ENCODE results near the gene MACROD2. TPM values are rescaled to one million over a fixed set of nuclear protein-coding genes. Genes with fewer than 3 reads are reported as not detected.

Gene MACROD2
- total RNA-seq, 2 donors from 2014 or later: 8.0 to 19.4 TPM

DNA sequence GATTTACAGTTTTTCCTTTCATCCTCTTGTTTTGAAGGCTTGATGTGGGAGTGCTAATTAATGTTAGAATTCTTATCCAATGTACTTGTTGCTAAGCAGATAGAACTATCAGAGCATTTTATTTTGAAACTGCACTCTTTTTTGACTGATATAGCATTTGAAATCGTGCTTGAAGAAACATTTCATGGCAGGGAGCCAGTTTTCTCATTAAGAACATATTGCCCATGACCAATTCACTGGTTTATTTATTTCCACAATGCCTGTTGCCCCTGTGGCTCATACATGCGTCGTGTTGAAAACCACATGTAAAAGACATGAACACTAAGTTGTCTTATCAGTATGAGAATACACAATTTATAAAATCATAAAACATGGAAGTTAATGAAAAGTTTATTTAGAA is 821.8 kb downstream of the MACROD2 start:
- no peak for DNase-seq (ENCODE audit: low spot score)
- TF ChIP-seq, protein P1, sequence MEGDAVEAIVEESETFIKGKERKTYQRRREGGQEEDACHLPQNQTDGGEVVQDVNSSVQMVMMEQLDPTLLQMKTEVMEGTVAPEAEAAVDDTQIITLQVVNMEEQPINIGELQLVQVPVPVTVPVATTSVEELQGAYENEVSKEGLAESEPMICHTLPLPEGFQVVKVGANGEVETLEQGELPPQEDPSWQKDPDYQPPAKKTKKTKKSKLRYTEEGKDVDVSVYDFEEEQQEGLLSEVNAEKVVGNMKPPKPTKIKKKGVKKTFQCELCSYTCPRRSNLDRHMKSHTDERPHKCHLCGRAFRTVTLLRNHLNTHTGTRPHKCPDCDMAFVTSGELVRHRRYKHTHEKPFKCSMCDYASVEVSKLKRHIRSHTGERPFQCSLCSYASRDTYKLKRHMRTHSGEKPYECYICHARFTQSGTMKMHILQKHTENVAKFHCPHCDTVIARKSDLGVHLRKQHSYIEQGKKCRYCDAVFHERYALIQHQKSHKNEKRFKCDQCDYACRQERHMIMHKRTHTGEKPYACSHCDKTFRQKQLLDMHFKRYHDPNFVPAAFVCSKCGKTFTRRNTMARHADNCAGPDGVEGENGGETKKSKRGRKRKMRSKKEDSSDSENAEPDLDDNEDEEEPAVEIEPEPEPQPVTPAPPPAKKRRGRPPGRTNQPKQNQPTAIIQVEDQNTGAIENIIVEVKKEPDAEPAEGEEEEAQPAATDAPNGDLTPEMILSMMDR (IDR thresholded peaks at IDR 0.05): no peak
- TF ChIP-seq POLR2AphosphoS5 (IDR thresholded peaks at IDR 0.05) (no peak), POLR2A (IDR thresholded peaks at IDR 0.05) (no peak)
- Histone ChIP-seq H3K27me3 (replicated peaks; ENCODE audit: insufficient read depth) (no peaks in the 10 kb centered on the region), H3K9me3 (no peaks in the 10 kb centered on the region), H3K36me3 (no peaks in the 10 kb centered on the region), H3K4me1 (replicated peaks) (no peaks in the 10 kb centered on the region), H3K27ac (no peak overlapping the region), H3K4me3 (no peak overlapping the region)
- intact Hi-C loops (cut with DNase I): no loop called here
- WGBS: 54% methylated on average over 3 of the region's 3 CpGs

DNA sequence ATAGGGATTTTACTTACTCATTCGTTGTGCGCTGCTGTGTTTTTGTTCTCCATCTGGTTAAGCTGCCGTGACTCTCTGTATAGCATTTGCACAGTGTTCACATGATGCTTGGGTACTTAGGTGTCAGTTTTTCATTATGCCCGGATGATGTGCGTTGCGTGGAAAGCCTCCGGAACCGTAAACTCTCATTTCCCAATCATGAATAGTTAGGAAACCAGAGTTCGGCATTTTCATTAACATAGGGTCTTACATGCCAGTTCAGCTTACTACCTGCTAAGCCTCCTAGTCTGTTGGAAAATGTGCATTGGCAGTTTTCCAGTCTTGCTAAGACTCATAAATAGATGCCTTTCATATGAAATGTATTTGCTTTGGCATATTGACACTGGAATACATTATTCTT is 825.5 kb downstream of the MACROD2 start:
- H3K4me3 ChIP-seq: no peak overlapping the region
- no peak overlapping the region for H3K27ac ChIP-seq
- TF ChIP-seq POLR2A (IDR thresholded peaks at IDR 0.05) (no peak), POLR2AphosphoS5 (IDR thresholded peaks at IDR 0.05) (peak; percentile 37)
- TF ChIP-seq, protein P1 (IDR thresholded peaks at IDR 0.05): no peak
- intact Hi-C loops (cut with DNase I): no loop called here
- H3K4me1 ChIP-seq (replicated peaks): no peaks in the 10 kb centered on the region
- no peaks in the 10 kb centered on the region for H3K27me3 ChIP-seq (replicated peaks; ENCODE audit: insufficient read depth)
- no peaks in the 10 kb centered on the region for H3K9me3 ChIP-seq
- 62% methylated on average over 9 of the region's 9 CpGs for WGBS
- peak; percentile 64 for DNase-seq (ENCODE audit: low spot score)
- H3K36me3 ChIP-seq: no peaks in the 10 kb centered on the region

DNA sequence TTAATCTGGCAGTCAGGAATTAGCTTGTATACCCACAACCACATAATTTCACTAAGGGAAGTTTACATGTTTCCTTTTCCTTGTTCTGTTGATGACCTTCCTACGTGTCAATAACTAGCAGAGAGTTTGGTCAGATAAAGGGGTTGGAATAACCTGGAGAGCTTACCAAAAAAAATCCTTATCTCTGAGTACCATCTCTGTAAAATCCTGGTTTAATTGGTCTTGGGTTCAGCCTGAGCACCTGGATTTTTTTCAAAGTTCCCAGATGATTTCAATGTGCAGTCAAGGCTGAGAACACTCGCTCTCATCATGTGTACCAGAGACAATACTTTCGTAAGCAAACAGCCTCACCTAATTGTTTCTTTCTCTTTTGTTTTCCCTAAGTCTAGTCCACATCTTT is 825.9 kb downstream of the MACROD2 start:
- no peaks in the 10 kb centered on the region for H3K9me3 ChIP-seq
- intact Hi-C loops (cut with DNase I): no loop called here
- no peaks in the 10 kb centered on the region for H3K4me1 ChIP-seq (replicated peaks)
- 41% methylated on average over 3 of the region's 3 CpGs for WGBS
- DNase-seq (ENCODE audit: low spot score): no peak
- TF ChIP-seq POLR2A (IDR thresholded peaks at IDR 0.05) (no peak), POLR2AphosphoS5 (IDR thresholded peaks at IDR 0.05) (no peak)
- TF ChIP-seq, protein P1 (IDR thresholded peaks at IDR 0.05): no peak
- H3K4me3 ChIP-seq: no peak overlapping the region
- H3K36me3 ChIP-seq: no peaks in the 10 kb centered on the region
- H3K27ac ChIP-seq: no peak overlapping the region
- no peaks in the 10 kb centered on the region for H3K27me3 ChIP-seq (replicated peaks; ENCODE audit: insufficient read depth)

DNA sequence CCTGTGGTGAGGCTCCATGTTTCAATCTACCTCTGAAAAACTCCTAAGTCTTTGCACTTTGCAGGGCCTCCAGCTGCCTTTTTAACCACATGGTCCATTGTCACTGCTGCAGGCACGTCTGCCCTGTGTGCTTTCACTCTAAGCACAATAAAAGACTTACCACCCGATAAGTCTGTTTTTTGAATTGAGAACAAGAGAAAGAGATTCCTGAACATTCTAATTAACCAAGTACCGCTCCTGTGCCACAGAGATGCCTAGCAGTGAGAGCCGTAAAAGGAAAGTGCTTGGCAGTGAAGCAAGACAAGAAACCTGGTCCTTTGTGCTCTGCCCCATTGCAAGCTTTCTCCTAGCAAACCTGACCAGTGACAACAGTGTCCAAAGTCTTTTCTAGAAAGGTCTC is 829.7 kb downstream of the MACROD2 start:
- DNase-seq (ENCODE audit: low spot score): no peak
- no peak for TF ChIP-seq POLR2A (IDR thresholded peaks at IDR 0.05)
- TF ChIP-seq POLR2AphosphoS5 (IDR thresholded peaks at IDR 0.05): no peak
- TF ChIP-seq, protein P1 (IDR thresholded peaks at IDR 0.05): no peak
- Histone ChIP-seq H3K27ac (no peak overlapping the region), H3K36me3 (no peaks in the 10 kb centered on the region), H3K27me3 (replicated peaks; ENCODE audit: insufficient read depth) (no peaks in the 10 kb centered on the region), H3K4me1 (replicated peaks) (no peaks in the 10 kb centered on the region), H3K4me3 (no peak overlapping the region), H3K9me3 (no peaks in the 10 kb centered on the region)
- intact Hi-C loops (cut with DNase I): no loop called here
- 57% methylated on average over 4 of the region's 4 CpGs for WGBS

DNA sequence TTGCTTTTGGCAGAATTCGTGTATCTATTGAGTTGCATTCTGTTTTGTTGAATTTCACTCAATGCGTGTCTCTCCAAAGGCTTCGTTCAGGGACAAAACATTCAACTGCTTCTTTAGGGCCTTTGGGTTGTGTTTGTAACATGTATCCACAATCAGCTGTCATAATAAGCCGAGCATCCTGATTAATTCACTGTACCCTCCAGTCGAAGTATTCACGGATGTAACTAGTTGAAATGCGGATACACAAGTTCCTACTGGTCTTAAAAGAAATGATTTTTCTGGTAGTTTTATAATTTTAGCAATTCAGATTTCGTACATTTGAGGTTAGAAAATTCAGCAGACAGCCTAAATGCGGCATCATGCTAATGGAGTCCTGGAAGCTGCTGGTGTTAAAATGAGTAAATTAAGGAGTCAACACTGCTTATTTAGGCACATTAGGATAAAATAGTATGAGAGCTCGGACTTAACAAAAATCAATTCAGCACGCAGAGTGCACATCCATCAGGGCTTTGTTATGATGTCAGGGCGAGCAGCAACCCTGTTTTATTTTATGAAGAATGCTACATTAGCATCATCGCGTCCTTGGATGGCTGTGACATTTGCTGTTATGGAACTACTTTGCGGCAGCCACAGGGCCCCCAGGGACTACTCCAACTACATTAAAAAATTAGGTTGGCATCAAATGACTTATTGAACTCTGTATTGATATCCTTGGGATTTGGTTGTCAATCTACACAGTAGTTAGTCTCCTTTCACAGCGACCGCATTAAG is 831.4 kb downstream of the MACROD2 start:
- no peak overlapping the region for H3K4me3 ChIP-seq
- intact Hi-C loops (cut with DNase I): no loop called here
- no peak overlapping the region for H3K27ac ChIP-seq
- TF ChIP-seq, protein P1 (IDR thresholded peaks at IDR 0.05): no peak
- no peak for TF ChIP-seq POLR2AphosphoS5 (IDR thresholded peaks at IDR 0.05)
- no peak for TF ChIP-seq POLR2A (IDR thresholded peaks at IDR 0.05)
- H3K9me3 ChIP-seq: no peaks in the 10 kb centered on the region
- no peaks in the 10 kb centered on the region for H3K4me1 ChIP-seq (replicated peaks)
- no peaks in the 10 kb centered on the region for H3K36me3 ChIP-seq
- no peaks in the 10 kb centered on the region for H3K27me3 ChIP-seq (replicated peaks; ENCODE audit: insufficient read depth)
- 94% methylated on average over 17 of the region's 17 CpGs for WGBS
- no peak for DNase-seq (ENCODE audit: low spot score)
